H1 (cell line): ENCODE results near the gene NEDD4L. TPM values are rescaled to one million over a fixed set of nuclear protein-coding genes. Genes with fewer than 3 reads are reported as not detected.

Experiments used
- CTCF ChIA-PET: fragments of 300-600 bp; sonication (Branson Sonifier 250); formaldehyde crosslinking; loops from one replicate; lab custom pipeline; 2021; ENCODE audit not compliant: partially characterized antibody; lab: Charles Lee
- POLR2A ChIA-PET: fragments of 300-600 bp; sonication (Branson Sonifier 250); formaldehyde crosslinking; loops from one replicate; lab custom pipeline; 2021; ENCODE audit warnings: inconsistent platforms; ENCODE audit not compliant: partially characterized antibody; lab: Charles Lee
- DNase-seq, 2 experiments: peaks; one replicate each; pipeline versions ENCODE4 v3.0.0 to v3.0.0-alpha.2; 2010 to 2022; ENCODE audit warnings: low spot score in 2 of 2, low read depth in 1 of 2, mixed read lengths in 1 of 2
- FAIRE-seq: peaks from 2 replicates; lab custom pipeline; 2011; peaks lifted over from hg19 to GRCh38; lab: Jason Lieb, UNC
- H2AFZ ChIP-seq: 2 replicates; pipeline ENCODE4 v1.8.1; 2012; ENCODE audit warnings: low read length, inconsistent platforms
- H2AK5ac ChIP-seq: 2 replicates; pipeline ENCODE4 v1.6.1; 2013; ENCODE audit warnings: low read depth, low read length
- H2BK120ac ChIP-seq: replicated peaks from 2 replicates; pipeline ENCODE3; 2013; ENCODE audit warnings: low read depth, low read length, inconsistent platforms
- H2BK12ac ChIP-seq: 2 replicates; pipeline ENCODE4 v1.6.1; 2013; ENCODE audit warnings: low read depth, low read length
- H2BK15ac ChIP-seq: 2 replicates; pipeline ENCODE4 v1.6.1; 2013; ENCODE audit warnings: low read length
- H2BK20ac ChIP-seq: 2 replicates; pipeline ENCODE4 v1.6.1; 2013; ENCODE audit warnings: low read length
- H2BK5ac ChIP-seq: 2 replicates; pipeline ENCODE4 v1.6.1; 2013; ENCODE audit warnings: low read depth, low read length
- H3K14ac ChIP-seq: 2 replicates; pipeline ENCODE4 v1.6.1; 2013; ENCODE audit warnings: inconsistent platforms; ENCODE audit not compliant: insufficient read length
- H3K18ac ChIP-seq: 2 replicates; pipeline ENCODE4 v1.6.1; 2013; ENCODE audit warnings: low read length; ENCODE audit errors: extremely low read depth
- H3K23ac ChIP-seq: 2 replicates; pipeline ENCODE4 v1.6.1; 2013; ENCODE audit warnings: inconsistent platforms; ENCODE audit not compliant: insufficient read length
- H3K23me2 ChIP-seq: 2 replicates; pipeline ENCODE4 v1.6.1; 2013; ENCODE audit warnings: low read depth, low read length
- H3K27ac ChIP-seq: 2 replicates; pipeline ENCODE4 v1.6.1; 2011; ENCODE audit warnings: low read depth, low read length, inconsistent platforms
- H3K27me3 ChIP-seq, 4 experiments: replicated peaks in 1 of 4; 1 replicate in 1 of 4; 2 replicates in 3 of 4; pipeline versions ENCODE4 v1.6.1 to v1.8.1; 2011 to 2013; ENCODE audit warnings: low read length in 3 of 4, mild to moderate bottlenecking in 3 of 4, inconsistent platforms in 2 of 4, mixed read lengths in 2 of 4, moderate library complexity in 1 of 4; ENCODE audit not compliant: control insufficient read depth in 3 of 4, insufficient read depth in 3 of 4; ENCODE audit errors: extremely low read depth in 1 of 4
- H3K36me3 ChIP-seq, 4 experiments: 2 replicates each; pipeline versions ENCODE4 v1.6.1 to v1.8.1; 2011 to 2013; ENCODE audit warnings: mild to moderate bottlenecking in 4 of 4, low read length in 3 of 4, moderate library complexity in 2 of 4, control low read depth in 1 of 4, inconsistent platforms in 1 of 4; ENCODE audit not compliant: insufficient read depth in 4 of 4, control insufficient read depth in 2 of 4
- H3K4ac ChIP-seq: replicated peaks from 2 replicates; pipeline ENCODE3; 2013; ENCODE audit warnings: low read length, low read depth, mixed read lengths, inconsistent platforms; ENCODE audit not compliant: insufficient read length
- H3K4me1 ChIP-seq, 4 experiments: replicated peaks in 1 of 4; 1 replicate in 1 of 4; 2 replicates in 3 of 4; pipeline versions ENCODE4 v1.6.1 to v1.8.1; 2011 to 2013; ENCODE audit warnings: low read length in 3 of 4, inconsistent platforms in 2 of 4, mixed read lengths in 1 of 4; ENCODE audit not compliant: insufficient read depth in 4 of 4, control insufficient read depth in 3 of 4
- H3K4me2 ChIP-seq, 2 experiments: 2 replicates each; pipeline versions ENCODE4 v1.6.1 to v1.8.1; 2011 to 2013; ENCODE audit warnings: low read depth in 2 of 2, low read length in 2 of 2, control low read depth in 1 of 2, inconsistent platforms in 1 of 2, mild to moderate bottlenecking in 1 of 2; ENCODE audit not compliant: insufficient read depth in 1 of 2
- H3K4me3 ChIP-seq, 4 experiments: fragments of 200-600, 300-600 bp in 1 of 4; sonication (generic), shearing (Covaris generic), sonication (Bioruptor Twin) in 1 of 4; 2 replicates each; pipeline versions ENCODE4 v1.5.1 to v1.8.1; 2011 to 2016; ENCODE audit warnings: low read length in 4 of 4, low read depth in 3 of 4, control low read depth in 2 of 4, inconsistent platforms in 2 of 4, mild to moderate bottlenecking in 2 of 4, mixed read lengths in 1 of 4, moderate library complexity in 1 of 4; ENCODE audit not compliant: insufficient read depth in 2 of 4; ENCODE audit errors: extremely low read depth in 1 of 4
- H3K56ac ChIP-seq: replicated peaks from 2 replicates; pipeline ENCODE3; 2013; ENCODE audit warnings: low read depth, mild to moderate bottlenecking, mixed read lengths, low read length, inconsistent platforms; ENCODE audit not compliant: insufficient read length
- H3K79me1 ChIP-seq: 2 replicates; pipeline ENCODE4 v1.6.1; 2013; ENCODE audit warnings: low read depth, low read length, control low read depth
- H3K79me2 ChIP-seq, 2 experiments: 2 replicates each; pipeline versions ENCODE4 v1.6.1 to v1.8.1; 2012 to 2013; ENCODE audit warnings: low read length in 2 of 2, mild to moderate bottlenecking in 2 of 2, inconsistent platforms in 1 of 2; ENCODE audit not compliant: insufficient read depth in 2 of 2, control insufficient read depth in 1 of 2
- H3K9ac ChIP-seq, 4 experiments: replicated peaks in 1 of 4; 1 replicate in 1 of 4; 2 replicates in 3 of 4; pipeline versions ENCODE4 v1.6.1 to v1.8.1; 2011 to 2013; ENCODE audit warnings: low read depth in 3 of 4, low read length in 3 of 4, control low read depth in 2 of 4, mild to moderate bottlenecking in 2 of 4, moderate library complexity in 2 of 4, inconsistent platforms in 1 of 4; ENCODE audit errors: extremely low read depth in 1 of 4
- H3K9me3 ChIP-seq, 2 experiments: 2 replicates each; pipeline versions ENCODE4 v1.6.1 to v1.8.1; 2012 to 2013; ENCODE audit warnings: mild to moderate bottlenecking in 2 of 2, moderate library complexity in 2 of 2, control low read depth in 1 of 2, inconsistent platforms in 1 of 2, low read depth in 1 of 2, low read length in 1 of 2, mixed read lengths in 1 of 2; ENCODE audit not compliant: insufficient read depth in 2 of 2
- H4K20me1 ChIP-seq, 2 experiments: replicated peaks in 1 of 2; 2 replicates each; pipeline versions ENCODE3 to v1.8.1; 2011 to 2013; ENCODE audit warnings: inconsistent platforms in 2 of 2, low read length in 2 of 2, mild to moderate bottlenecking in 1 of 2; ENCODE audit not compliant: insufficient read depth in 2 of 2, control insufficient read depth in 1 of 2
- H4K5ac ChIP-seq: 2 replicates; pipeline ENCODE4 v1.6.1; 2013; ENCODE audit warnings: low read length, low read depth, mixed read lengths, inconsistent platforms; ENCODE audit not compliant: insufficient read length
- H4K8ac ChIP-seq: 2 replicates; pipeline ENCODE4 v1.8.0; 2013; ENCODE audit warnings: mild to moderate bottlenecking, moderate library complexity, low read length, inconsistent platforms; ENCODE audit not compliant: insufficient read depth; ENCODE audit errors: extremely low read depth
- H4K91ac ChIP-seq: replicated peaks from 2 replicates; pipeline ENCODE3; 2013; ENCODE audit warnings: low read length, mixed read lengths, inconsistent platforms; ENCODE audit not compliant: insufficient read length
- BACH1 ChIP-seq: IDR thresholded peaks from 2 replicates; pipeline ENCODE4 v1.6.1; 2012; ENCODE audit warnings: low read length, improper control_type of control experiment
- CREB1 ChIP-seq: IDR thresholded peaks from 2 replicates; pipeline ENCODE4 v1.6.1; 2012; ENCODE audit warnings: inconsistent platforms
- KDM1A ChIP-seq: fragments of 200-600, 300-600 bp; sonication (generic); IDR thresholded peaks from 2 replicates; pipeline ENCODE4 v1.7.1; 2016; ENCODE audit warnings: mild to moderate bottlenecking, low read length, borderline replicate concordance
- KDM5A ChIP-seq: fragments of 200-600 bp; IDR thresholded peaks from 2 replicates; pipeline ENCODE4 v1.7.1; 2012; ENCODE audit warnings: mild to moderate bottlenecking, low read length, inconsistent platforms, mixed read lengths
- POLR2AphosphoS5 ChIP-seq: IDR thresholded peaks from 2 replicates; pipeline ENCODE4 v1.6.1; 2011; ENCODE audit warnings: low read depth, low read length
- RNF2 ChIP-seq: fragments of 200-900, 300-1000 bp; sonication (generic); IDR thresholded peaks from 2 replicates; pipeline ENCODE4 v1.7.1; 2016; ENCODE audit warnings: borderline replicate concordance, low read depth, mild to moderate bottlenecking, antibody characterized with exemption, low read length; ENCODE audit not compliant: poor library complexity, severe bottlenecking; ENCODE audit errors: missing control alignments
- SAP30 ChIP-seq: fragments of 300-600 bp; sonication (generic); IDR thresholded peaks from 2 replicates; pipeline ENCODE4 v1.7.1; 2012; ENCODE audit warnings: low read length, moderate library complexity, mild to moderate bottlenecking, inconsistent platforms; ENCODE audit not compliant: insufficient read depth, insufficient replicate concordance
- TAF1 ChIP-seq: IDR thresholded peaks from 2 replicates; pipeline ENCODE4 v1.6.1; 2011; ENCODE audit warnings: mild to moderate bottlenecking, low read depth, low read length
- WGBS, 2 experiments: shearing (Covaris generic) in 1 of 2; methylation state at CpG; one replicate each; pipeline versions ENCODE4 v1.1.6 to v1.1.7; 2013 to 2015; ENCODE audit warnings: low lambda C conversion rate in 2 of 2, mixed read lengths in 2 of 2, inconsistent platforms in 1 of 2, low coverage in 1 of 2, missing lambda C conversion rate in 1 of 2; ENCODE audit not compliant: insufficient replicate concordance in 2 of 2, insufficient coverage in 1 of 2, insufficient read length in 1 of 2; ENCODE audit errors: extremely low coverage in 1 of 2, missing lambda C conversion rate in 1 of 2; 5-methylcytosine and 5-hydroxymethylcytosine counted together
- polyA plus RNA-seq, 7 experiments: library from polyadenylated mRNA; depleted of rRNA in 3 of 7; stranded (reverse) in 5 of 7; unstranded in 2 of 7; fragments of >200 nt in 5 of 7; fragments of 200-250 nt in 2 of 7; gene quantifications; 1 replicate in 5 of 7; 2 replicates in 1 of 7; 4 replicates in 1 of 7; pipeline versions ENCODE4 v1.2.1 to v1.2.3, GENCODE V29; 2011 to 2013; ENCODE audit warnings: missing spikeins in 2 of 7, mixed read lengths in 2 of 7
- total RNA-seq: library from RNA; stranded (reverse); fragmentation: NEBNext Ultra II Directional; extraction: Animal tissue kit (Norgen Biotek cat#: 25700); gene quantifications from 2 replicates; pipeline ENCODE4 v1.2.1, GENCODE V29; 2021
- TF ChIP-seq, protein P1 (sequence below): IDR thresholded peaks from 2 replicates; pipeline ENCODE4 v1.6.1; 2012; ENCODE audit warnings: low read length, inconsistent platforms
- TF ChIP-seq, protein P2 (sequence below): IDR thresholded peaks from 2 replicates; pipeline ENCODE4 v1.6.1; 2012; ENCODE audit warnings: inconsistent platforms

NEDD4L gene
- total and polyA plus RNA-seq, 2 of the 8 experiments (the other 6 are each of a cell fraction or from before 2014, with no cell fraction given): 37.3 to 69.8 TPM

DNA sequence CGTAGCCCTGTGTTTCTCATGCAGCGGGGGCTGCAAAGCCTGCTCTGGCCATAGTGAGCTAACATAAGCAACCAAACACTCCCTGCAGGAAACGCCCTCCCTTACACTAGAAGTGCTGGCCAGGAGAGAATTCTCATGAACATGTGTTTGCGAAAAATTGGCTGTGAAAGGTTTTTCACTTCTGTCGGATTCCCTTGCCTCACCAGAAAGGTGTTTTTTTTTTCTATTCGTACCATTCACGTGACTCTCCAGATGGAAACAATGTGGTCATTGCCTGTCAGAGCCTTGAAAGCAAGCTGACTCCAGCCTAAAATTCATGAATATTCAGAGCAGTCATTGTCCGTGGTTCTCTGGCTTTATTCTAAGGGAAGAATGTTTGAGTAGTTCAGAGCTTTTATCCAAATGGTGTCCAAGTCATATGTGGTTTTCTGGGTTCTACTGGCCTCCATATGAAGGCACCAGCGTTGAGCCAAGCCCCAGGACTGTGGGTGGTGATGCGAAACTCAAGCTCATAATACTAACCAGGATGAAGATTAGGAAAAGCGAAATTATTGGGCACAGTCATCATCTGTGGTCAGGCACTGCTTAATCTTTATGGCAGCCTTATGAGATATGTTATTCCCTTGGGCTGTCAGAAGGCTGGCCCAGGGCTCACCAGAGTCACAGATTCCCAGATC lies 348.4 kb downstream of the NEDD4L start:
- WGBS, 2 experiments: 81% methylated on average over 11 of the region's 11 CpGs; no CpG with 5 or more reads in 1 of the 2 experiments
- H3K27me3 ChIP-seq: no peaks in the 10 kb centered on the region
- ChIA-PET POLR2A (no interaction called here), CTCF (interaction anchor here (0.8 to 9.3 kb wide), 11 partner anchors 12 to 433 kb away, joined by 3 to 62 read pairs (median 3); no protein-coding TSS in a partner anchor)
- H3K56ac ChIP-seq: no peak overlapping the region
- H2BK20ac ChIP-seq: no peak overlapping the region
- H4K5ac ChIP-seq: no peak overlapping the region
- H4K91ac ChIP-seq: no peak overlapping the region
- H2BK5ac ChIP-seq: no peak overlapping the region
- DNase-seq (no peak), FAIRE-seq (peak; percentile 69)
- H2AK5ac ChIP-seq: no peak overlapping the region
- no peak overlapping the region for H3K14ac ChIP-seq
- no peaks in the 10 kb centered on the region for H3K79me2 ChIP-seq
- no peak overlapping the region for H2BK12ac ChIP-seq
- H3K23ac ChIP-seq: no peak overlapping the region
- no peak overlapping the region for H3K4me3 ChIP-seq
- H3K4me2 ChIP-seq: no peak overlapping the region
- H3K9ac ChIP-seq: no peak overlapping the region
- no peaks in the 10 kb centered on the region; the same call in 1 of the 2 replicates for H3K79me1 ChIP-seq
- H3K27ac ChIP-seq: no peak overlapping the region
- H3K18ac ChIP-seq: no peak overlapping the region
- H3K23me2 ChIP-seq: no peaks in the 10 kb centered on the region
- H3K4me1 ChIP-seq: peaks cover 0 to 7% (median 0%) of the 10 kb centered on the region in 4 experiments; a peak in 3 of 7 replicates
- peaks cover 0 to under 1% of the 10 kb centered on the region in 2 experiments for H4K20me1 ChIP-seq
- H3K36me3 ChIP-seq: peaks cover 20 to 69% (median 41%) of the 10 kb centered on the region in 4 experiments; a peak in 7 of 8 replicates
- H3K9me3 ChIP-seq: no peaks in the 10 kb centered on the region
- no peak overlapping the region for H2BK15ac ChIP-seq
- H4K8ac ChIP-seq: no peak overlapping the region
- no peak overlapping the region for H2BK120ac ChIP-seq
- no peak overlapping the region for H2AFZ ChIP-seq
- H3K4ac ChIP-seq: no peak overlapping the region
- TF ChIP-seq SAP30 (no peak), BACH1 (no peak), RNF2 (no peak), CREB1 (no peak), POLR2AphosphoS5 (no peak), KDM5A (no peak), TAF1 (no peak), KDM1A (no peak)
- TF ChIP-seq, protein P1, sequence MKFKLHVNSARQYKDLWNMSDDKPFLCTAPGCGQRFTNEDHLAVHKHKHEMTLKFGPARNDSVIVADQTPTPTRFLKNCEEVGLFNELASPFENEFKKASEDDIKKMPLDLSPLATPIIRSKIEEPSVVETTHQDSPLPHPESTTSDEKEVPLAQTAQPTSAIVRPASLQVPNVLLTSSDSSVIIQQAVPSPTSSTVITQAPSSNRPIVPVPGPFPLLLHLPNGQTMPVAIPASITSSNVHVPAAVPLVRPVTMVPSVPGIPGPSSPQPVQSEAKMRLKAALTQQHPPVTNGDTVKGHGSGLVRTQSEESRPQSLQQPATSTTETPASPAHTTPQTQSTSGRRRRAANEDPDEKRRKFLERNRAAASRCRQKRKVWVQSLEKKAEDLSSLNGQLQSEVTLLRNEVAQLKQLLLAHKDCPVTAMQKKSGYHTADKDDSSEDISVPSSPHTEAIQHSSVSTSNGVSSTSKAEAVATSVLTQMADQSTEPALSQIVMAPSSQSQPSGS: no peak
- TF ChIP-seq, protein P2, sequence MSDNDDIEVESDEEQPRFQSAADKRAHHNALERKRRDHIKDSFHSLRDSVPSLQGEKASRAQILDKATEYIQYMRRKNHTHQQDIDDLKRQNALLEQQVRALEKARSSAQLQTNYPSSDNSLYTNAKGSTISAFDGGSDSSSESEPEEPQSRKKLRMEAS: no peak
